PC-3 (cell line): ENCODE results near the gene WDR88. TPM values are rescaled to one million over a fixed set of nuclear protein-coding genes. Genes with fewer than 3 reads are reported as not detected.
A peak's percentile ranks its signal among the peaks of the same experiment; 100 is the strongest.

Experiments used
- ATAC-seq: fragments of 200-7000 bp; cut with Tn5 transposase; 2 replicates; pipeline ENCODE4 v1.9.1; 2020; ENCODE audit warnings: mild to moderate bottlenecking, moderate library complexity
- BruUV-seq: library from RNA; stranded (reverse); fragments of 400-500 nt; replicated peaks from 2 replicates; lab custom pipeline; 2021; lab: Mats Ljungman, UMichigan
- CTCF ChIA-PET: fragments of 300-600 bp; sonication (Branson Sonifier 250); formaldehyde crosslinking; loops from one replicate; lab custom pipeline; 2022; ENCODE audit warnings: antibody characterized with exemption; lab: Charles Lee
- POLR2A ChIA-PET: fragments of 300-600 bp; sonication (Branson Sonifier 250); formaldehyde crosslinking; loops from one replicate; lab custom pipeline; 2022; ENCODE audit warnings: antibody characterized with exemption; ENCODE audit not compliant: unreplicated experiment; lab: Charles Lee
- DNase-seq: peaks from one replicate; pipeline ENCODE4 v3.0.0-alpha.2; 2015
- H2AFZ ChIP-seq: fragments of 300-600 bp; sonication (generic); 2 replicates; pipeline ENCODE4 v1.6.0; 2016; ENCODE audit warnings: antibody characterized with exemption, low read length
- H3F3A ChIP-seq: fragments of 300-600 bp; sonication (generic); one replicate; pipeline ENCODE4 v1.6.0; 2017; ENCODE audit warnings: antibody characterized with exemption, low read length, control low read depth, mild to moderate bottlenecking; ENCODE audit not compliant: unreplicated experiment
- H3K27ac ChIP-seq: fragments of 300-600 bp; sonication (generic); 2 replicates; pipeline ENCODE4 v1.5.1; 2016; ENCODE audit warnings: mild to moderate bottlenecking, low read length
- H3K27me3 ChIP-seq: fragments of 300-600 bp; sonication (generic); 2 replicates; pipeline ENCODE4 v1.6.1; 2016; ENCODE audit warnings: low read length, mixed read lengths
- H3K36me3 ChIP-seq: fragments of 300-600 bp; sonication (generic); 2 replicates; pipeline ENCODE4 v1.6.1; 2016; ENCODE audit warnings: low read depth, mixed run types, low read length, mixed read lengths
- H3K4me1 ChIP-seq: fragments of 300-600 bp; sonication (generic); 2 replicates; pipeline ENCODE4 v1.5.1; 2016; ENCODE audit warnings: low read length; ENCODE audit not compliant: insufficient read depth
- H3K4me2 ChIP-seq: fragments of 300-600 bp; sonication (generic); 2 replicates; pipeline ENCODE4 v1.6.0; 2016; ENCODE audit warnings: low read length
- H3K4me3 ChIP-seq: fragments of 300-600 bp; sonication (generic); 2 replicates; pipeline ENCODE4 v1.5.1; 2016; ENCODE audit warnings: mild to moderate bottlenecking, low read length, mixed read lengths
- H3K79me2 ChIP-seq: fragments of 300-600 bp; sonication (generic); 2 replicates; pipeline ENCODE4 v1.6.1; 2017; ENCODE audit warnings: low read length, mixed read lengths
- H3K9ac ChIP-seq: fragments of 300-600 bp; sonication (generic); 2 replicates; pipeline ENCODE4 v1.6.0; 2016; ENCODE audit warnings: mild to moderate bottlenecking, low read length
- H3K9me2 ChIP-seq: fragments of 300-600 bp; sonication (generic); replicated peaks from 2 replicates; pipeline ENCODE4 v1.6.1; 2016; ENCODE audit warnings: mixed run types, low read length, mixed read lengths
- H3K9me3 ChIP-seq: fragments of 300-600 bp; sonication (generic); 2 replicates; pipeline ENCODE4 v1.6.1; 2016; ENCODE audit warnings: low read length, mixed read lengths
- H4K20me1 ChIP-seq: fragments of 300-600 bp; sonication (generic); 2 replicates; pipeline ENCODE4 v1.6.1; 2016; ENCODE audit warnings: low read length, mixed read lengths
- CTCF ChIP-seq: fragments of 300-600 bp; sonication (generic); conservative IDR thresholded peaks from 2 replicates; pipeline ENCODE4 v1.5.1; 2017; ENCODE audit warnings: antibody characterized with exemption, low read depth, mild to moderate bottlenecking, low read length
- EZH2 ChIP-seq: fragments of 300-600 bp; sonication (generic); IDR thresholded peaks from one replicate; pipeline ENCODE4 v1.6.1; 2017; ENCODE audit warnings: antibody characterized with exemption, mild to moderate bottlenecking, low read length; ENCODE audit not compliant: unreplicated experiment
- EZH2phosphoT487 ChIP-seq: fragments of 300-600 bp; sonication (generic); IDR thresholded peaks from 2 replicates; pipeline ENCODE4 v1.6.1; 2018; ENCODE audit warnings: mild to moderate bottlenecking, antibody characterized with exemption, low read length, borderline replicate concordance
- intact Hi-C: fragments of 100-400 bp; cut with micrococcal nuclease; formaldehyde crosslinking; loops from 2 replicates; pipeline ENCODE4 v1.9.0; 2023
- total RNA-seq: library from RNA; depleted of rRNA; stranded (reverse); fragments of >200 nt; gene quantifications from 2 replicates; pipeline ENCODE4 v1.2.3, GENCODE V29; 2014

Gene WDR88
- total RNA-seq, 1 experiment from 2014 or later: not detected

GRCh38 chr19:33130433-33130832, 1.5 kb upstream of the WDR88 start:
- H3K9ac ChIP-seq: no peak overlapping the region
- H3K9me2 ChIP-seq: no peaks in the 10 kb centered on the region
- no peaks in the 10 kb centered on the region for H3F3A ChIP-seq

GRCh38 chr19:33132425-33132824, 511 bp downstream of the WDR88 start:
- no peak overlapping the region for H3K27ac ChIP-seq
- intact Hi-C loops: no loop called here
- no TSS peak for BruUV-seq
- H3K4me1 ChIP-seq: no peaks in the 10 kb centered on the region
- no peaks in the 10 kb centered on the region for H3F3A ChIP-seq
- H3K27me3 ChIP-seq: no peaks in the 10 kb centered on the region
- H3K9me3 ChIP-seq: no peaks in the 10 kb centered on the region
- no peak overlapping the region for H3K9ac ChIP-seq
- no peaks in the 10 kb centered on the region for H3K36me3 ChIP-seq
- no peak overlapping the region for H3K4me2 ChIP-seq
- no peaks in the 10 kb centered on the region for H3K79me2 ChIP-seq
- 0 out of 2 replicates have a peak, but pooled peaks have one; percentile 20 for ATAC-seq
- CTCF ChIA-PET: no interaction called here
- no peak overlapping the region for H2AFZ ChIP-seq
- no peak for DNase-seq
- POLR2A ChIA-PET: no interaction called here
- no peaks in the 10 kb centered on the region for H4K20me1 ChIP-seq
- no peaks in the 10 kb centered on the region for H3K9me2 ChIP-seq
- TF ChIP-seq EZH2 (no peak), CTCF (peak; percentile 44)
- H3K4me3 ChIP-seq: no peak overlapping the region

More at GRCh38 chr19:33130433-33130832, 1.5 kb upstream of the WDR88 start:
- H3K79me2 ChIP-seq: no peaks in the 10 kb centered on the region
- ChIA-PET POLR2A (interaction anchor here (0.5 kb wide), 1 partner anchor 1387 kb away, joined by 3 read pairs; no protein-coding TSS in a partner anchor), CTCF (interaction anchor here (0.6 kb wide), 1 partner anchor 14 kb away, joined by 4 read pairs; no protein-coding TSS in a partner anchor)
- no peaks in the 10 kb centered on the region for H4K20me1 ChIP-seq
- no peak for TF ChIP-seq CTCF
- TF ChIP-seq EZH2phosphoT487: no peak
- no peak for TF ChIP-seq EZH2
- ATAC-seq (no peak), DNase-seq (no peak)
- H3K4me1 ChIP-seq: no peaks in the 10 kb centered on the region
- no peaks in the 10 kb centered on the region for H3K27me3 ChIP-seq
- no peak overlapping the region for H3K4me2 ChIP-seq
- BruUV-seq: no TSS peak
- H3K36me3 ChIP-seq: peaks cover 8% of the 10 kb centered on the region; the same call in 1 of the 2 replicates
- H2AFZ ChIP-seq: no peak overlapping the region
- no peaks in the 10 kb centered on the region for H3K9me3 ChIP-seq
- H3K27ac ChIP-seq: no peak overlapping the region
- no peak overlapping the region for H3K4me3 ChIP-seq
- intact Hi-C loops: no loop called here

GRCh38 chr19:33133438-33134031, 1.6 kb downstream of the WDR88 start:
- ChIA-PET CTCF (interaction anchor here (0.7 kb wide), 1 partner anchor 24 kb away, joined by 4 read pairs; no protein-coding TSS in a partner anchor), POLR2A (no interaction called here)
- no peak for TF ChIP-seq CTCF
- no peak for TF ChIP-seq EZH2phosphoT487
- TF ChIP-seq EZH2: no peak
- Histone ChIP-seq H3F3A (no peaks in the 10 kb centered on the region), H3K9ac (no peak overlapping the region), H3K9me2 (no peaks in the 10 kb centered on the region), H4K20me1 (no peaks in the 10 kb centered on the region), H3K79me2 (no peaks in the 10 kb centered on the region), H3K36me3 (no peaks in the 10 kb centered on the region), H2AFZ (no peak overlapping the region), H3K9me3 (no peaks in the 10 kb centered on the region), H3K4me3 (no peak overlapping the region), H3K27me3 (no peaks in the 10 kb centered on the region), H3K4me1 (no peaks in the 10 kb centered on the region), H3K27ac (no peak overlapping the region), H3K4me2 (no peak overlapping the region)
- BruUV-seq: no TSS peak
- intact Hi-C loops: no loop called here
- no peak for DNase-seq
- ATAC-seq: no peak
